Astrocyte (in vitro differentiated cells and primary cell): ENCODE results near the gene TNRC18. TPM values are rescaled to one million over a fixed set of nuclear protein-coding genes. Genes with fewer than 3 reads are reported as not detected.

ENCODE experiments used
- DNase-seq: peaks from one replicate; pipeline ENCODE4 v3.0.0-alpha.2; 2010; ENCODE audit warnings: low read depth
- FAIRE-seq: peaks from 2 replicates; lab custom pipeline; 2011; peaks lifted over from hg19 to GRCh38; lab: Jason Lieb, UNC
- H2AFZ ChIP-seq: 2 replicates; pipeline ENCODE4 v1.6.0; 2012; ENCODE audit warnings: low read depth, low read length, inconsistent platforms
- H3K27ac ChIP-seq: 2 replicates; pipeline ENCODE4 v1.5.1; 2011; ENCODE audit warnings: low read depth, low read length, inconsistent platforms
- H3K27me3 ChIP-seq: 2 replicates; pipeline ENCODE4 v1.6.0; 2011; ENCODE audit warnings: low read length, inconsistent platforms; ENCODE audit not compliant: insufficient read depth
- H3K36me3 ChIP-seq: 2 replicates; pipeline ENCODE4 v1.5.1; 2011; ENCODE audit warnings: low read length, inconsistent platforms; ENCODE audit not compliant: insufficient read depth
- H3K4me1 ChIP-seq: 2 replicates; pipeline ENCODE4 v1.5.1; 2011; ENCODE audit warnings: low read length, inconsistent platforms; ENCODE audit not compliant: insufficient read depth
- H3K4me2 ChIP-seq: 2 replicates; pipeline ENCODE4 v1.6.0; 2012; ENCODE audit warnings: low read length, inconsistent platforms
- H3K4me3 ChIP-seq: 2 replicates; pipeline ENCODE4 v1.5.1; 2011; ENCODE audit warnings: low read depth, mild to moderate bottlenecking, low read length, inconsistent platforms; ENCODE audit not compliant: insufficient read depth
- H3K79me2 ChIP-seq: 2 replicates; pipeline ENCODE4 v1.6.0; 2012; ENCODE audit warnings: mild to moderate bottlenecking, low read length, inconsistent platforms; ENCODE audit not compliant: insufficient read depth
- H3K9ac ChIP-seq: 2 replicates; pipeline ENCODE4 v1.6.0; 2012; ENCODE audit warnings: mild to moderate bottlenecking, low read length, inconsistent platforms
- H3K9me3 ChIP-seq: 2 replicates; pipeline ENCODE4 v1.5.1; 2012; ENCODE audit warnings: low read depth, mild to moderate bottlenecking, low read length, inconsistent platforms; ENCODE audit not compliant: insufficient read depth
- H4K20me1 ChIP-seq: 2 replicates; pipeline ENCODE4 v1.6.0; 2012; ENCODE audit warnings: low read length, inconsistent platforms; ENCODE audit not compliant: insufficient read depth
- H3K27ac Mint-ChIP-seq: one replicate; pipeline ENCODE4 v1.8.0; 2021; ENCODE audit warnings: mild to moderate bottlenecking, mixed read lengths; ENCODE audit not compliant: unreplicated experiment
- H3K27me3 Mint-ChIP-seq: one replicate; pipeline ENCODE4 v1.8.0; 2021; ENCODE audit warnings: low read depth, mixed read lengths; ENCODE audit not compliant: unreplicated experiment
- H3K36me3 Mint-ChIP-seq: one replicate; pipeline ENCODE4 v1.8.0; 2021; ENCODE audit warnings: low read depth, mixed read lengths; ENCODE audit not compliant: unreplicated experiment
- H3K4me1 Mint-ChIP-seq: one replicate; pipeline ENCODE4 v1.8.0; 2021; ENCODE audit warnings: low read depth, mixed read lengths; ENCODE audit not compliant: unreplicated experiment
- H3K4me3 Mint-ChIP-seq: one replicate; pipeline ENCODE4 v1.8.0; 2021; ENCODE audit warnings: mild to moderate bottlenecking, moderate library complexity, mixed read lengths; ENCODE audit not compliant: unreplicated experiment
- H3K9me3 Mint-ChIP-seq: one replicate; pipeline ENCODE4 v1.8.0; 2021; ENCODE audit warnings: mild to moderate bottlenecking, mixed read lengths; ENCODE audit not compliant: unreplicated experiment
- CTCF ChIP-seq: IDR thresholded peaks from 2 replicates; pipeline ENCODE4 v1.5.1; 2011; ENCODE audit warnings: low read depth, mild to moderate bottlenecking, inconsistent platforms, low read length, moderate library complexity; ENCODE audit not compliant: insufficient read depth
- EZH2 ChIP-seq: IDR thresholded peaks from 2 replicates; pipeline ENCODE4 v1.6.1; 2012; ENCODE audit warnings: mild to moderate bottlenecking, low read length, inconsistent platforms; ENCODE audit not compliant: insufficient read depth
- total RNA-seq: library from RNA; stranded (reverse); gene quantifications from 2 replicates; pipeline ENCODE4 v1.2.1, GENCODE V29; 2021

Gene TNRC18
- total RNA-seq, 1 donor from 2014 or later: 84.3 TPM

DNA sequence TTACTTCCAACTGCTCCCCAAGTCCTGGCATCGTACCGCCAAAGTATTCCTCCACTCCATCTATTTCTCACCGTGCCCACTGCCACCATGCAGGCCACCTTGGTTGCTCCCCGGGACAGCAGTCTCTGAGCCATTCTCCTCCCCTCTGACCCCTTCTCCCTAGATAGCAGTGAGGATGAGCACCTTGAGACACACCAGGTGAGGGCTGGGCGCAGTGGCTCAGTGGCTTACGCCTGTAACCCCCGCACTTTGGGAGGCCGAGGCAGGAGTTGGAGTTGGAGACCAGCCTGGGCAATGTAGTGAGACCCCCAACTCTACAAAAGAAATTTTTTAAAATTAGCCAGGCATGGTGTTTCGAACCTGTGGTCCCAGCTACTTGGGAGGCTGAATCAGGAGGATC, 136.7 kb downstream of the TNRC18 start:
- no peak overlapping the region for H3K9ac ChIP-seq
- no peaks in the 10 kb centered on the region for H3K9me3 Mint-ChIP-seq
- no peak for TF ChIP-seq EZH2
- TF ChIP-seq CTCF: no peak
- FAIRE-seq (no peak), DNase-seq (no peak)
- peak overlapping the region; percentile 45 for H3K4me3 Mint-ChIP-seq
- peaks cover 6% of the 10 kb centered on the region for H4K20me1 ChIP-seq
- H3K4me1 Mint-ChIP-seq: peaks cover 2% of the 10 kb centered on the region
- no peaks in the 10 kb centered on the region for H3K36me3 ChIP-seq
- no peak overlapping the region for H3K27ac Mint-ChIP-seq
- no peak overlapping the region for H3K27ac ChIP-seq
- H2AFZ ChIP-seq: no peak overlapping the region
- no peaks in the 10 kb centered on the region for H3K4me1 ChIP-seq
- no peaks in the 10 kb centered on the region for H3K27me3 ChIP-seq
- peaks cover 4% of the 10 kb centered on the region for H3K36me3 Mint-ChIP-seq
- peaks cover 11% of the 10 kb centered on the region for H3K27me3 Mint-ChIP-seq
- no peaks in the 10 kb centered on the region for H3K79me2 ChIP-seq
- H3K9me3 ChIP-seq: no peaks in the 10 kb centered on the region
- no peak overlapping the region for H3K4me3 ChIP-seq
- no peak overlapping the region for H3K4me2 ChIP-seq

- Histone ChIP-seq H2AFZ (no peak overlapping the region), H3K4me3 (no peak overlapping the region), H3K4me2 (peak overlapping the region; percentile 19), H3K9me3 (no peaks in the 10 kb centered on the region), H3K27ac (no peak overlapping the region), H4K20me1 (peaks cover 6% of the 10 kb centered on the region), H3K9ac (no peak overlapping the region), H3K79me2 (no peaks in the 10 kb centered on the region), H3K36me3 (no peaks in the 10 kb centered on the region), H3K27me3 (no peaks in the 10 kb centered on the region), H3K4me1 (no peaks in the 10 kb centered on the region)
- H3K27ac Mint-ChIP-seq: peak overlapping the region; percentile 47
- H3K4me3 Mint-ChIP-seq: peak overlapping the region; percentile 60
- H3K4me1 Mint-ChIP-seq: peaks cover 2% of the 10 kb centered on the region
- TF ChIP-seq EZH2: no peak
- H3K9me3 Mint-ChIP-seq: no peaks in the 10 kb centered on the region
- H3K27me3 Mint-ChIP-seq: peaks cover 17% of the 10 kb centered on the region
- peaks cover 2% of the 10 kb centered on the region for H3K36me3 Mint-ChIP-seq
- no peak for DNase-seq
- no peak for FAIRE-seq
Measured at GRCh38 chr7:5284304-5285281, 139.0 kb downstream of the TNRC18 start.

- no peaks in the 10 kb centered on the region for H3K9me3 ChIP-seq
- no peak for DNase-seq
- no peak for FAIRE-seq
- H3K9me3 Mint-ChIP-seq: no peaks in the 10 kb centered on the region
- no peak overlapping the region for H3K4me3 ChIP-seq
- peaks cover 2% of the 10 kb centered on the region for H3K36me3 Mint-ChIP-seq
- no peak overlapping the region for H3K9ac ChIP-seq
- H3K27ac Mint-ChIP-seq: no peak overlapping the region
- no peak overlapping the region for H2AFZ ChIP-seq
- H3K4me1 Mint-ChIP-seq: peaks cover 2% of the 10 kb centered on the region
- TF ChIP-seq EZH2: peak; percentile 31
- no peak for TF ChIP-seq CTCF
- no peaks in the 10 kb centered on the region for H3K79me2 ChIP-seq
- H3K36me3 ChIP-seq: no peaks in the 10 kb centered on the region
- no peaks in the 10 kb centered on the region for H3K4me1 ChIP-seq
- peak overlapping the region; percentile 80 for H3K4me2 ChIP-seq
- H3K27me3 ChIP-seq: no peaks in the 10 kb centered on the region
- peaks cover 6% of the 10 kb centered on the region for H4K20me1 ChIP-seq
- no peak overlapping the region for H3K4me3 Mint-ChIP-seq
- peaks cover 19% of the 10 kb centered on the region for H3K27me3 Mint-ChIP-seq
- H3K27ac ChIP-seq: no peak overlapping the region
Measured at GRCh38 chr7:5283421-5284303, 140.0 kb downstream of the TNRC18 start.
